Measurements from ENCODE around the gene TNFAIP8.

The TNFAIP8 gene

DNA sequence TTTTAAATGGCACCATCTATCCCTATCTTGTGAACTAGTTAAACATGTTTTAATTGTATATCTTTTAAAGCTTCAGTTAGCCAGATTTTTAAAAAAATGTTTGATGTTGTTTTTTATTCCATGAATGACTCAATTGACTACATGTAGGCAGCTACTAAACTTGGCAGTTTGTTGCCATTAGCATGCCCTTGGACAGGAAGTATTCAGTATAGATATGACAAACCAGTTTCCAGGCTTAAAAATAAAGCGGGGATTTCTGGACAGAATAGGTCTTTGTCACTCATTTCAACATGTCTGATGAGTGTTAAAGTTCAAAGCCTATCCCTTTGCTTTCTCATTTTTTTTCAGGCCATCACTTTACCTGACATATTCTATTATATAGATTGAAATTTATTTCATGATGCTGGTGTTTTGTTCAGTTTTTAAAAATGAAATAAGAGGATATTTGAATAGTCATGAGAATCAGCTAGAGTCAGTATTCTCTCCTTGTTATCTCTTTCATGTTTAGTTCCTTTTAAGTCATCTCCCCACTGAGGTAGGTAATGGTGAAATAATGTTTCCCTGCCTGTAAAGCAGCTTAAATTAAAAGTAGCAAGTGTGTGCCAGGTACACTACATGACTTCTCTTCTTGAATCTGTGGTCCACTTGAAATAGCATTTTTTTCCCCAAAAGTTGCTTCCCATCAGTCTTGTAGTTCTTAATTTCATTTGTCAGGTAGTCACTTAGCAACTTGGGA is 11.9 kb downstream of the TNFAIP8 start:
- TF ChIP-seq, protein P1, sequence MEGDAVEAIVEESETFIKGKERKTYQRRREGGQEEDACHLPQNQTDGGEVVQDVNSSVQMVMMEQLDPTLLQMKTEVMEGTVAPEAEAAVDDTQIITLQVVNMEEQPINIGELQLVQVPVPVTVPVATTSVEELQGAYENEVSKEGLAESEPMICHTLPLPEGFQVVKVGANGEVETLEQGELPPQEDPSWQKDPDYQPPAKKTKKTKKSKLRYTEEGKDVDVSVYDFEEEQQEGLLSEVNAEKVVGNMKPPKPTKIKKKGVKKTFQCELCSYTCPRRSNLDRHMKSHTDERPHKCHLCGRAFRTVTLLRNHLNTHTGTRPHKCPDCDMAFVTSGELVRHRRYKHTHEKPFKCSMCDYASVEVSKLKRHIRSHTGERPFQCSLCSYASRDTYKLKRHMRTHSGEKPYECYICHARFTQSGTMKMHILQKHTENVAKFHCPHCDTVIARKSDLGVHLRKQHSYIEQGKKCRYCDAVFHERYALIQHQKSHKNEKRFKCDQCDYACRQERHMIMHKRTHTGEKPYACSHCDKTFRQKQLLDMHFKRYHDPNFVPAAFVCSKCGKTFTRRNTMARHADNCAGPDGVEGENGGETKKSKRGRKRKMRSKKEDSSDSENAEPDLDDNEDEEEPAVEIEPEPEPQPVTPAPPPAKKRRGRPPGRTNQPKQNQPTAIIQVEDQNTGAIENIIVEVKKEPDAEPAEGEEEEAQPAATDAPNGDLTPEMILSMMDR (IDR thresholded peaks at IDR 0.05), result no peak
- Mint-ChIP-seq H3K36me3 (ENCODE audit: low read depth) (peaks cover 8% of the 10 kb centered on the region), H3K27ac (no peak overlapping the region), H3K27me3 (ENCODE audit: low read depth, poor library complexity) (no peaks in the 10 kb centered on the region), H3K4me3 (no peak overlapping the region), H3K9me3 (no peaks in the 10 kb centered on the region), H3K4me1 (peaks cover 27% of the 10 kb centered on the region)
- DNase-seq, result no peak

DNA sequence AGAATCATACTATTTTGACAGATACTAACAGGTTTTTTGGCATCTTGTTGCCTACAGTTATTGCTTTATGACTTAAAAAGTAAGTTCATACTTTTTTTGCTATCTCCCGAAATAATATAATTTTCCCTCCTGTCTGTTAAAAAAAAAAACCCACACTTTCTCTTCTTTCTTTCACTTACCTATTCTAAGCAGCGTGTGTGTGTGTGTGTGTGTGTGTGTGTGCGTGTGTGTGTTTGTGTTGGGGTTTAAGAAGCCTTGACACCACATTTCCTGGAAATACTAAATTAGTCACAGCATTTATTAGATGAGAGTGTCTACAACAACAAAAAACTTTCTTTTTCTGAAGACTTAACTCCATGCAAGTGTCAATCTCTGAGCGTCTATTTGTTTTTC is 12.4 kb downstream of the TNFAIP8 start:
- Mint-ChIP-seq H3K27me3 (ENCODE audit: low read depth, poor library complexity) (no peaks in the 10 kb centered on the region), H3K27ac (peak overlapping the region; percentile 52), H3K4me3 (no peak overlapping the region), H3K9me3 (no peaks in the 10 kb centered on the region), H3K36me3 (ENCODE audit: low read depth) (peaks cover 8% of the 10 kb centered on the region), H3K4me1 (peaks cover 27% of the 10 kb centered on the region)
- TF ChIP-seq, protein P1 (IDR thresholded peaks at IDR 0.05), result no peak
- no peak for DNase-seq

DNA sequence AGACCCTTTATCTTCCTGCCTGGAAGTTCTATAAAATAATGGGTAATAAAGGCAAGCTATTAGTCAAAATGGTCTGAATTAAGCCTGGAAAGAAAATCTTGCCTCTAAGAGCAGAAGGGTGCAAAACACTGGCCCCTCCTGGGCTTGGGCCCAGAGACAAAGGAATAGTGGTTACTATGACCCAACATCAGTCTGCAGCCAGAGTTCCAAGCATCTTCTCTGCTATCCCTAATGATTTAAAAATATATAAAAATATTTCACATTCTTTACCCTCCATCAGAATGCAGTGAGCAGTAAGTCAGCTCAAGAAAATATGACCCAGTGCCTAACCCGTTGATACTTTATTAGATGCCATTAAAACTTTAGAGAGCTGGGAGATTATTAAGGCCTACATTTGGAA is 14.7 kb downstream of the TNFAIP8 start:
- peaks cover 26% of the 10 kb centered on the region for H3K4me1 Mint-ChIP-seq
- no peaks in the 10 kb centered on the region for H3K27me3 Mint-ChIP-seq (ENCODE audit: low read depth, poor library complexity)
- no peaks in the 10 kb centered on the region for H3K9me3 Mint-ChIP-seq
- no peak overlapping the region for H3K27ac Mint-ChIP-seq
- peaks cover 4% of the 10 kb centered on the region for H3K36me3 Mint-ChIP-seq (ENCODE audit: low read depth)
- TF ChIP-seq, protein P1 (IDR thresholded peaks at IDR 0.05), result no peak
- DNase-seq, result no peak
- no peak overlapping the region for H3K4me3 Mint-ChIP-seq

DNA sequence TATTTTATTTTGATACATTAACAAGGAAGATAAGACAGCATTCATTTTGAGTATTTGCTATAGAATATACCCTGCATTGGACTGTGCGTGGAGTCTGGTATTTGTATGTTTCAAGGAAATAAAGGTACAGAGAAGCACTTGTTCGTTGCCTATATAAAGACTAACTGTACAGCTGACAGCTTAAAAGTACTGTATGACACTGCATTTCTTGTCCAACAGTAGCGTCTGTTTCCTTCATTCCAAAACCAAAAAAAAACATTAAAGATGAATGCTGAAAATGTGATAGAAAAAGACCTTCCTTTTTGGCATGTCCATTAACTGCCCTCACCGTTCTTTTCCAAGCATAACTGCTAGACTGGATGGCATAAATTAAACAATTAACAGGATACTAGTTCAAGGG is 15.3 kb downstream of the TNFAIP8 start:
- DNase-seq, result no peak
- TF ChIP-seq, protein P1 (IDR thresholded peaks at IDR 0.05), result no peak
- Mint-ChIP-seq H3K4me3 (no peak overlapping the region), H3K36me3 (ENCODE audit: low read depth) (peaks cover 4% of the 10 kb centered on the region), H3K27ac (no peak overlapping the region), H3K4me1 (peaks cover 20% of the 10 kb centered on the region), H3K9me3 (no peaks in the 10 kb centered on the region), H3K27me3 (ENCODE audit: low read depth, poor library complexity) (no peaks in the 10 kb centered on the region)

DNA sequence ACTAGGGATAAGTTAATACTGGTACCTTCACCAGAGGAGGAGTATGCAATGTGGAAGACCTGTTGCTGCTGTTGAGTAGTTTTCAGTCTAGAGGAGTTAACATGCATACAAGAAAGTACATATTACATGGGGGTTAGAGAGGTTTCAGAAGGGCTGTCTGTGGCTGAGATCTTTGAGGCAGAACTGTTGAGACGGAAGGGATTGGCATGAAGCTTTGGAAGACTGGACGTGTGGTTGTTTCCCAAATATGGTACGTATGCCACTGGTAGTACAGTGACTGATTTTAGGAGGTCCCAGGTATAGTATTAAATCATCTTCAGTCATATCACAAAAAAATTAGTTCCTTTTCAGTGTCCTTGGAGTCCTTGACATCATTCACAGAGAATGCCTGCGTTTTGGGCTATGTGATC is 17.6 kb downstream of the TNFAIP8 start:
- DNase-seq, result no peak
- Mint-ChIP-seq H3K27ac (no peak overlapping the region), H3K36me3 (ENCODE audit: low read depth) (peaks cover 4% of the 10 kb centered on the region), H3K4me1 (peaks cover under 1% of the 10 kb centered on the region), H3K4me3 (no peak overlapping the region), H3K27me3 (ENCODE audit: low read depth, poor library complexity) (peaks cover 2% of the 10 kb centered on the region), H3K9me3 (no peaks in the 10 kb centered on the region)
- TF ChIP-seq, protein P1 (IDR thresholded peaks at IDR 0.05), result no peak

DNA sequence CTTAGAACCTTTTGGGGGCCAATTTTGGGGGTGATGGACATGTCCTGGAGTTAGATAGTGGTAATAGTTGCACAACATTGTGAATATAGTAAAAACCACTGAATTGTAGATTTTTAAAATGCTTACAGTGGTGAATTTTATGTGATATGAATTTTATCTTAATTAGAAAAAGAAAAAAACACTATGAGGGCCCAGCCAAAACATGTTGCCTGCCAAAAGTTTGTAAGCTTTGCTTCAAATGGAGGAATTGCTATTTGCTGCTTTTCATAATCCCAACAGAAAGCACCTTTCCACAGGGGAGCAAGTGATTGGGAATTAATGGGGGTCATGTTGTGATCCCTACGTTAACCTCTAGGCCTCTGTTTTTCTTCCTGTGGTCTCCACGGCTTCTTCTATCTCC is 19.1 kb downstream of the TNFAIP8 start:
- Mint-ChIP-seq H3K27ac (no peak overlapping the region), H3K36me3 (ENCODE audit: low read depth) (peaks cover 4% of the 10 kb centered on the region), H3K27me3 (ENCODE audit: low read depth, poor library complexity) (peaks cover 5% of the 10 kb centered on the region), H3K9me3 (no peaks in the 10 kb centered on the region), H3K4me1 (no peaks in the 10 kb centered on the region), H3K4me3 (no peak overlapping the region)
- no peak for DNase-seq
- TF ChIP-seq, protein P1 (IDR thresholded peaks at IDR 0.05), result no peak
